ENCODE results near the gene NPAS1. TPM values are rescaled to one million over a fixed set of nuclear protein-coding genes. Genes with fewer than 3 reads are reported as not detected.

Gene NPAS1
- total RNA-seq, 1 donor from 2014 or later, result 0.52 TPM

DNA sequence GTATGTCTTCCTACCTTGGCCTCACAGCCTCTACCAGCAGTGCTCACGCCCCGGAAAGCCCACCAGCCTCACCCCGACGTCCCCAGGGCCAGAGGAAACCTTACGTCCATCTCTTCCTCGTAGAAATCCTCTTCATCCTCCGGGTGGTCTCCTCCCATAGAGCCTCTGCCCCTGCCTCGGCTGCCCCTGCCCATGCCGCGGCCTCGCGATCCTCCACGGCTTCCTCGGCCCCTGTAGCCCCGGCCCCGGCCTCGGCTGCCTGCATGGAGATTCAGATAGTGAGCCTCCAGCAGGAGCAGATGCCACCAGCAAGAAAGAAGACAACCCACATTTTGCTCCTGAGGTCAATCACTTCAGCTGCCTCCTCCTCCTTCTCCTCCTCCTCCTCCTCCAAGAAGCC, 66.6 kb downstream of the NPAS1 start:
- ATAC-seq, result no peak

DNA sequence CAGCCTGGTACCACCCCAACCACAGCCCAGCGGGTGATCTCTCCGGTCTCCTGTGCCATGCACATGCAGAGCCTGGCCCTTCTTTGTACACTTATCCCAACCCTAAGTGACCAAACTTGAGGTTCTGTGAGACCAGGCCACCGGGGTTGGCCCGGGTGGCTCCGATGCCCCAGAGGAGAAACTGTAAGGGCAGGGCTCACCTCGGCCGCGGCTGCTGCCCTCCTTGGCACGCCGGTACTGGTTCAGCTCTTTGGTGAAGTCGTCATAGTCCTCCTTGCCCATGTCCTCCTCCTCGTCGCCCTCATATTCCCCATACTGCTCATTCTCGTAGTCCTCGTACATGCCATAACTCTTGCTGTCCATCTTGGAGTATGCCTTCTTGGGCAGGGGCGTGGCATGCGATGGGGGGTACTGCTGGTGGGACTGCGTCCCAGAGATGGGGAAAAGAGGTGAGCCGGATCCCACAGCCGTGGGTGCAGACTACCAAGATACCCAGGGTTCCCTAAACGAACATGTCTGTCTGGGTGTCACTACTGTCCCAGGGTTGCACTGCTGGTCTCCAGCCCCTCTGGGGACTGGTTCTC, 70.2 kb downstream of the NPAS1 start:
- no peak for ATAC-seq

DNA sequence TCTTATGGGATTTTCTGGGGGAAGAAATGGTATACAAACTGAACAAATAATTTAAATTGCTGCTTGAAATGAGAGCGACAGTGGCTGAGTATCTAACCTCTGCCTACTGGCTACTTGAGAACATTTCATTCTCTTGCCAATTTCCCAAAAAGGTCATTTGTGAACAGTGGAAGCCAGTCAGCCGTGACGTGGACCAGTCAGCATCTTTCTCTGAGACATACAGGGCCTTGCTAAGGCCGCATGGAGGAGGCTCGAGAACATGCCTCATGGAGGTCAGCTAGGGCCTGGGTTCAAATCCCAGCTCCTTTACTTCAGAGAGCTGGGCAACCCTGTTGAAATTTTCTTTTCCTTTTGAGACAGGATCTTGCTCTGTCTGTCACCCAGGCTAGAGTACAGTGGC, 73.6 kb downstream of the NPAS1 start:
- no peak for ATAC-seq

DNA sequence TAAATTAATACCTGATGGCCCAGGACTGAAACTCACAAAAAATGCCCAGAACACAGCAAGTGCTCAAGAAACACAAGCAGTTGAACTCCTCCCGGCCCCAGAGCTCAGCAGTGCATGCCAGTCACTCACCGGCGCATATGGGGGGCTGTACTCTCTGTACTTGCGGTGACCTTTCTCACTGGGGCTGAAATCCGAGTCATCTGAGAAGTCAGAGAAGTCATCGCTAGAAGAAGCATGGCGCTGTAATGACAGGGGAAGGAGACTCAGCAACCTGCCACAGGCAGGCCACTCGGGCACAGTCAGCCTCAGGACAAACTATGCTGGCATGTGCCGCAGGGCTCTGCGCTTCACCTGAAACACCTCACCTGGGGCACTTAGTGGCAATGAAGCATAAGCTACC, 74.2 kb downstream of the NPAS1 start:
- ATAC-seq, result no peak

DNA sequence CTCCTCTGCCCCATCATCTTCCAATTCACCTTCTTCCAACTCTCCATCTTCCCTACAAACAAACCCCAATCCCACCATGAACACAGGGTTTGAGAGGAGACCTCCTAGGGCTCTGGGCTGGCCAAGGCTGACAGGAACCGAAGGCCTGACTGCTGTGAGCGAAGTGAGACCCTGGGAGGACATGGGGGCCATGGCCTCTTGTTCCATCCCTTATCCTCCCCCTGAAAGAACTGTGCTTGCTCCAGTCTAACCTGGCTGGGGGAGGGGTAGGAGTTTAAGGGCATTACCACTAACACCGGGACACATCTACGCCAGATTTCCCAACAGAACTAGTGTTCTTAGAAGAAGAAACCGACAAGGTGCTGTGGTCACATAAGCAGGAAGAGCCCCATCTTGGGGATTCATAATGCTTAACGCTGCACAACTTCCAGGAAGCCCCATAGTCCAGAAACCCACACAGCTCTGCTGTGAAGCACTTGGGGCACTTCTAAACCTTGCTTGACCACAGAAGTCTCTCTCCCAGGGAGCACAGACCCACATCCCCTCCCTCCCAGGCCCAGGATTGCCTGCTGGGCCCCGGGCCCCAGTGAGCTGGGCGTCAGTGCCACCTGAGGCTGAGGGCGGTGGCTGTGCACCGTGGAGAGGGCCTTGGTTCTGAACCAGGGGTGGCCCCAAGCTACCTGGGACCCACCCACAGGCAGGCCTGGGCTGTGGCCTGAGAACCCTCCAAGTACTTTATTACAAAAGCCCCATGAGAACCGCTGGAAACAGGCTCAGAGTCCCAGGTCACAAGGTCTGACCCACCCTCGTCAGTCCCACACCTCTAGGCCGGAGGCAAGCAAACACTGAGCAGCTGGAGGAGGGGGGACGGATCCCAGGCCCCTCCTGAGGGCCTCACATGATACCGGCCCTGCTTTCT, 75.2 kb downstream of the NPAS1 start:
- ATAC-seq, result peak; percentile 60

Other genes starting within 250 kb of the NPAS1 start
- gene SLC1A5, start 231.2 kb upstream of the NPAS1 start, total RNA-seq, result 113 TPM
- gene AP2S1, start 169.0 kb upstream of the NPAS1 start, total RNA-seq, result 206 TPM
- 33.0 TPM for gene ARHGAP35, start 158.8 kb upstream of the NPAS1 start, total RNA-seq
- gene TMEM160, start 28.8 kb downstream of the NPAS1 start, total RNA-seq, result 34.5 TPM
- gene ZC3H4, start 93.9 kb downstream of the NPAS1 start, total RNA-seq, result 28.1 TPM
- gene SAE1, start 111.0 kb downstream of the NPAS1 start, total RNA-seq, result 53.2 TPM
- 1.6 TPM for gene BBC3, start 211.4 kb downstream of the NPAS1 start, total RNA-seq
- gene CCDC9, start 236.7 kb downstream of the NPAS1 start, total RNA-seq, result 14.6 TPM